Central memory CD4-positive, alpha-beta T cell (primary cell): ENCODE measurements around the gene PTPRG.
A peak's percentile ranks its signal among the peaks of the same experiment; 100 is the strongest.

ENCODE experiments used
- DNase-seq: peaks from one replicate; pipeline ENCODE4 v3.0.0; 2022

Gene PTPRG

GRCh38 chr3:62169906-62170660 is 608.7 kb downstream of the PTPRG start:
- no peak for DNase-seq

- DNase-seq, result no peak
Observed at GRCh38 chr3:62171789-62172188, 610.4 kb downstream of the PTPRG start.

GRCh38 chr3:62172199-62172598 is 610.8 kb downstream of the PTPRG start:
- no peak for DNase-seq

- DNase-seq, result no peak
Observed at GRCh38 chr3:62173939-62174515, 612.7 kb downstream of the PTPRG start.

- DNase-seq, result no peak
Observed at GRCh38 chr3:62175161-62175560, 613.8 kb downstream of the PTPRG start.

- DNase-seq, result no peak
Observed at GRCh38 chr3:62178032-62178431, 616.7 kb downstream of the PTPRG start.

- no peak for DNase-seq
Observed at GRCh38 chr3:62178739-62179600, 617.6 kb downstream of the PTPRG start.

GRCh38 chr3:62180514-62180913 is 619.1 kb downstream of the PTPRG start:
- no peak for DNase-seq

GRCh38 chr3:62183087-62183486 is 621.7 kb downstream of the PTPRG start:
- DNase-seq, result no peak

- DNase-seq, result no peak
Observed at GRCh38 chr3:62183969-62184368, 622.6 kb downstream of the PTPRG start.

GRCh38 chr3:62184559-62184958 is 623.2 kb downstream of the PTPRG start:
- no peak for DNase-seq

GRCh38 chr3:62187022-62187431 is 625.7 kb downstream of the PTPRG start:
- no peak for DNase-seq

GRCh38 chr3:62188681-62189375 is 627.5 kb downstream of the PTPRG start:
- peak; percentile 37 for DNase-seq

- no peak for DNase-seq
Observed at GRCh38 chr3:62189376-62189698, 628.0 kb downstream of the PTPRG start.

GRCh38 chr3:62192891-62193290 is 631.5 kb downstream of the PTPRG start:
- DNase-seq, result no peak

GRCh38 chr3:62193586-62194345 is 632.4 kb downstream of the PTPRG start:
- DNase-seq, result no peak

GRCh38 chr3:62197350-62198012 is 636.1 kb downstream of the PTPRG start:
- DNase-seq, result no peak

- DNase-seq, result no peak
Observed at GRCh38 chr3:62199126-62199525, 637.8 kb downstream of the PTPRG start.

GRCh38 chr3:62201438-62202035 is 640.2 kb downstream of the PTPRG start:
- no peak for DNase-seq

- DNase-seq, result no peak
Observed at GRCh38 chr3:62203152-62203551, 641.8 kb downstream of the PTPRG start.

- no peak for DNase-seq
Observed at GRCh38 chr3:62203561-62203960, 642.2 kb downstream of the PTPRG start.
